NCI-H82 (cell line): ENCODE results near the gene PRKG1.

Experiments used
- DNase-seq: peaks from one replicate; lab custom pipeline; 2025; lab: John Stamatoyannopoulos, UW

Gene PRKG1

GRCh38 chr10:51076299-51076841 is 2.1 kb downstream of the PRKG1 start:
- no peak for DNase-seq

DNA sequence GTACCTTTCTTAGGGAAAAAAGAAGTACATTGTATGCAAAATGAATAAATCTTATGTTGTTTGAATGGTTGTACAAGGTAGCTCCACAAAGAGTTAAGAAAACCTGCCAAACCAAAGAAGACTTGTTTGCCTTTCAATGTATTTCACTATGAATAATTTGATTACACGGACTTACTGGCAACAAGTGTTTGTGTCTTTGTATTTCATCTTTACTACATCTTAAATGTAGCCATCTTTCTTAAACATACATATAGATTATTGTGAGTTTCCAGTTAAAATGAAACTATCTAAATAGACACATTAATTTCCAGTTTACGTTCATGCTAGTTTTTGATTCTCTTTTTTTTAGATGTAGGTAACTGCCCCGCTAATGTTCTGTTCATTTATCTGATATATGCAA is 2.8 kb downstream of the PRKG1 start:
- DNase-seq, result no peak

DNA sequence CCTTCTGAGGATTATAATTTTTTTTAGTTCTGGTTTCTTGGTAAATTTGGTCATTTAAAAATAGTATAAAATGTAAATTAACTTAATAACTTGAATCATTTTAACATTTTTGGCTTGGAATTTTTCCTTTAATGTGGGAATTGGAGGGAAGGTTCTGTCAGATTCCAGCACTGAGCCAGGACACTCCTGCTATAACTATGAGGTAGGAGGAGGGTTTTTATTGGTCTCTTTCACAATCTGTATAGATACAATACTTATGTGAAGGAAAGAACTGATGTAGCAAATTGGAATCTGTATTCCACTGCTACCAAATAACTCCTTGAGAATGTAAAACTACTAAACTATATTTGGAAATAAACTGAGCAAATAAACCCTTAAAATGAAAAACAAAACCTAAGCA is 3.2 kb downstream of the PRKG1 start:
- no peak for DNase-seq

DNA sequence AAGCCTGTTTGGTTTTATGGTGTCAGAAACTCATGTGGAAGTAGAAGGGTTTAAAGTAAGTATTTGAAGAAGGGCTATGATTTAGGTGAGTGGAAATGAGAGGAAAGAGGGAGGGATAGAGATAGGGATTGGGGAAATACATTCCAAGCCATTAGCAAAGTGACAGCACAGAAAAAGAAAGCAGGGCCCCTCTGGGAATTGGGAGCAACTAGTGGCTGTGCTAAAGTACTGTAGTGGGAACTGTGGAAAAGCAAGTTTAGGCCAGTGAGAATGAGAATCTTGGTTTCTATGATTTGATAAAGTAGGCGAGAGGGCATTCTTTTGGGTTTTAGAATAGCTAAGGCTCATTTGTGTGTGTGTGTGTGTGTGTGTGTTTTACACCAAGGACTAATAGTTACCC is 5.0 kb downstream of the PRKG1 start:
- DNase-seq, result no peak

GRCh38 chr10:51079766-51080165 is 5.5 kb downstream of the PRKG1 start:
- DNase-seq, result no peak

DNA sequence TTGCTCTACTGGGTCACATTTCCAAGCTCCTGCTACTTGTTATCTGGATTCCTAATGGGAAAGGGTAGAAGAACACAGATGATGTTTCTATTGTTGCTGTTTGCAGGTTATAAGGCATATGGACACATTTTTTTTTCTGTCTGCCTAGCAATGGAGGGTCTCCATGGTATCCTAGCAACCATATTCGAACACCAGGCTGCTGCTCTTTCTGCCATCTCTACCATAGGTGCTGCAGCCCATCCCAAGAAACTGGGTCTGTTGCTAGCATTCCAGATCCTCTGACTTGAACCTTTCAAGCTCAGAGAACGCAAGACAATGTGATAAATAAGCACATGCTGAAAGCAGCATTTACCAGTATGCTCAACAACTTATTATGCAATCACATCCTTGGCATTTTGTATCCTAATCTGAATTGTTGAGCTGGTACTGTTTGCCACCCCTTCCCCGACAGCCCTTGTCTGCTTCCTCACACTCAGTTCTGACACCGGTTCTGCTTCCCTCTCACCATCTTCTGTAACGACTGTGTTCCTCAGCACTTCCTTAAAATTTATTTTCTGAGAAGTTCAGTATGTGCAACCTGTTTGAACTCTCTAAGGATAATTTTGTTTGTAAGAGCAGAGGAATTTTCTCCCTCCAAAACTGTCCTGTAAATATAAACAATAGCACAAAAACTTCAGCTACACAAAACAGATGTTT is 6.2 kb downstream of the PRKG1 start:
- DNase-seq, result no peak

DNA sequence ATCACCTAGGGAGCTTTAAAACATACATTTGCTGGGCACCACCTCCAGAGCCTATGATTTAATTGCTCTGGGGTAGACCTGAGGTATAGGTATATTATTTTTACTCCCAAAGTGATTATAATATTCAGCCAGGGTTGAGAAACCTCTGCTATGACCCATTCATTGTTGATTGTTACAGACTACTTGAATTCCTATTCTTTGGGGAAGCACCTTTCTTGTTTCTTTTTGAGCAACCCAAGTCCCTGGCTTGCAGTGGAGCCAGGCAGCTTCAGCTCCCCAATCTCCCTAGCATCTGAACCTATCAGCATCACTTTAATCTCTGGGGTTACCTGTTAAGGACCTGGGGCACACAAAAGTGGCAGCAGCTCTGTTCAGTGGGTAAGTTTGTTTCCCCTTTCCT is 8.6 kb downstream of the PRKG1 start:
- DNase-seq, result no peak

DNA sequence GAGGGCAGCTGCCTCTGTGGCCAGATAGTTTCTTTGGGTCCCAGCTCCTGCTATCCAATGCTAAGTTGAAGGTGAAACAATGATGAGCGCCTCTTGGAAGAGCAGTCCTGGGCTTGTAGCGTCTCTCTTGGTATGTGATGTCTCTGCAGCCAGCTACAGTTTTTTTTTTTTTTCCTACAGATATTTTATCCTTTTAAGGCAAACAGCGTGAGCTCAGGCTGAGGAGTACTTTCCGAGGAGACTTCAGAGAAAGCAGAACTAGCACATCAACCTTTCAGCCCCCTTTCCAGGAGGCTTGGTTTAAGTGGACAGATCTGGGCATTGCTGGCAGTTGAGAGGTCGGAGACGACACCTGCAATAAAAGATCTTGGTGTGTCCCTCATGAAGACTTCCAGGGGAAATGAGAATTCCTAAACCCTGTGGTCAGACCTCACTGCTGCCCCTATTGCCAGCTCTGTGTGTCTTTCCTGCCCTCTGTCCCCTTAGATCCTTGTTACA is 9.1 kb downstream of the PRKG1 start:
- DNase-seq, result no peak

DNA sequence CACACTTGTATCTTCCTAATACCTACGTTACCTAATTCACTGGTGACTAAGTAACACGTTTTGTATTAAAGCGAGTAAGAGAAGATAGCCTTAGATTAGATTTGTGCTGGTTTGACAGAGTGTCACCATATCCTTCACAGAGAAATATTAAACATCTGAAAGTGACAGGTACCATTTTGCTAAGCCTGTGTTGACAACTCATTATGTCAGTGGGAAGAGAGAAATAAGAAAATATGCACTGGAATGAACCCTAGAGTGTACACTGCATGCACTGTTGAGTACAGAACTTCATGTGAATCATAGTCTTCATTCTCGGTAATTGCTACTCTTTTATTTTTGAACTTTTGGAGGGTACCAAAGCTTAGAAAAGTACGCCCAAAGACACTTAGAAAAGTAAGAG is 10.9 kb downstream of the PRKG1 start:
- no peak for DNase-seq

GRCh38 chr10:51086710-51087109 is 12.4 kb downstream of the PRKG1 start:
- DNase-seq, result no peak

DNA sequence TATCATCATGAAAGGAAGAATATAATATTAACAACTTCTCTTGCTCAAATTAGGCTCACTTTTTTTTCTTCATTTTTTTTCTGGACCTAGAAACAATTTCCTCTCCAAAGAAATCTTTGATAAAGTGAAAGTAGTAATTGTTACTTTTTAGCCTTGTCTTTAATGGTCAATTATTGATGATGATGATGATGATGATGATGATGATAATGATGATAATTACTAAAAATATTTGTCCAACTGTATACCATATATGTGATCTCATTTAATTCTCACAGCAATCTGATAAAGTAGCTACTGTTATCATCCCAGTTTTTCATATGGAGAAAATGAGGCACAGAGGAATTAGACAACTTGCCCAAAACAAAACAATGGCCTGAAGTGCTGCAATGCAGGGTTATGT is 12.8 kb downstream of the PRKG1 start:
- no peak for DNase-seq

DNA sequence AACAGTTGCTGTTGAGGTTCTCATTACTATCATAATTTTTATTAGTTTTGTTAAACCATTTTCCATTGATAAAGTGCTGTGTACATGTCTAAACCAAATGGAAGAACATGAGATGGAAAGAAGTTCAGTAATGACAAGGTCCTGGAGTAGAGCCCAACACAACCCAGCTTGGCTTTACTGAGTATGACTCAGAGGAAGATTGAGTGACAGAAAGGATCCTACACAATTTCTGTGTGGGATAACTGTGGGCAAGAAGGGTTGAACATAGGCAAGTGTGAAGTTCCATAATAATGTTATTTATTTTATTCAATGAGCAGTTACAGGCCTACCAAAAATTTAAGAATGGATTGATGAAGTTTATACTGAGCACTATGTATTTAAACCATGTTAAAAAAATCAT is 15.9 kb downstream of the PRKG1 start:
- no peak for DNase-seq

GRCh38 chr10:51092402-51092801 is 18.1 kb downstream of the PRKG1 start:
- no peak for DNase-seq

DNA sequence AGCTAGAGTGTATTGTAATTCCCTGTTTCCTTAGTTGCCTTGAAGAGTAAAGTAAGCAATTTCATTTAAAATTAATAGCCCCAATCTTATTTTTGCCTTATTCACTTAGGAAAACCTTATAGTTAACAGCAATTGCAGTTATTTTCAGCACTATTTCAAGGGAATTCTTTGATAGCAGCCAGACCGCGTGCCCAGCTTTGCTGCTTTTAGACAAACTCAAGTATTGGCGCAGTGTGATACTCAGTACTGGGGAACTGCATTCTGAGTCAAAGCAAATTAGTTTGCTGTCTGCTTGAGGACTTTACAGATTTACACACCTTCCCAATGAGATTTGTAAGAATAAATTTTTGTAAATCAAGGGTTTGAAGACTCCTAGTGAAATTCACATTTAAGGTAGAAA is 21.2 kb downstream of the PRKG1 start:
- DNase-seq, result no peak

GRCh38 chr10:51097546-51097945 is 23.3 kb downstream of the PRKG1 start:
- no peak for DNase-seq

DNA sequence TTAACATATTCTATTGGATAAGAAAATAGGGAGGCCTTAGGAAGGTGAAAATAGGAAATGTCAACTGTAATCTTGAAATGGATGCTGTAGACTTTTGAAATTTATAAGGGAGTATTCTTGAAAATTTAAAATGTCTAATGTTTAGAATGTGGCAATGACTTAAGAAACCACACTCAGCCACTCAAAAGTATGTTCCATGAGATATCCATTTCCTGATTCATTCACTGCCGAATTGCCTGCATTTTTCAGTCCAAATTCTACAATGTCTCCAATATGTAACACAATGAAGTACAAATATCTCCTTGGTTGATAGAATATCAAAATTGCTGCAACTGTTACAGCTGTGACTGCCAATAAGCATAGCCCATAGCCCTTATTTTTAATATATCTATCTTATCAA is 25.9 kb downstream of the PRKG1 start:
- DNase-seq, result no peak

GRCh38 chr10:51103554-51104217 is 29.4 kb downstream of the PRKG1 start:
- no peak for DNase-seq

GRCh38 chr10:51106311-51106945 is 32.1 kb downstream of the PRKG1 start:
- DNase-seq, result no peak

GRCh38 chr10:51108406-51108805 is 34.1 kb downstream of the PRKG1 start:
- DNase-seq, result no peak

DNA sequence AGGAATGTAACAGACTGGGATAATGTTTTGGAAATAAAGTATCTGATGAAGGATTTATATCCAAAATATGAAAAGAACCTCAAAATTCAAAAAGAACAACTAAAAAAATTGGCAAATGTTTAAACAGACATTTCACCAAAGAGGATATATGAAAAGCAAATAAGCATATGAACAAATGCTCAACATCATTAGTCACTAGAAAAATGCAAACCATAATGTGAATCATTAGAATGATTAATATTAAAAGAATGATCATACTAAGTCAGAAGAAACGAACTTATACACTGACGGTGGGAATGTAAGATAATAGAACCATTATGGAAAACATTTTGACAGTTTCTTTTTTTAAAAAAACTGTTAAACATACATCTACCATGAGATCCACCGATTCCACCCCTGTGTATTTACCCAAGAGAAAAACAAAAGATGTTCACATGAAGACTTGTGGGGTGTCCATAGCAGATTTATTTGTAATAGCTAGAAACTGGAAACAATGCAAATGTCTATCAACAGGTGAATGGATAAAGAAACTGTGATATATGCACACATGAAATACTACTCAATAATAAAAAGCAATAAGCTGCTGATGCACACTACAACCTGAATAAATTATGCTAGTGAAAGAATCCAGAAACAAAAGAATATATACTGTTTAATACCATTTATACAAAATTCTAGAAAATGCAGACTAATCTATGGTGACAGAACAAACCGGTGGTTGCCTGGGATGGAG is 35.7 kb downstream of the PRKG1 start:
- no peak for DNase-seq

- no peak for DNase-seq
These were observed 37.7 kb downstream of the PRKG1 start for GRCh38 chr10:51112013-51112412.

- no peak for DNase-seq
These were observed 38.7 kb downstream of the PRKG1 start for GRCh38 chr10:51113007-51113406.
